A549 (cell line): ENCODE results near the gene IQGAP2. TPM values are rescaled to one million over a fixed set of nuclear protein-coding genes. Genes with fewer than 3 reads are reported as not detected.

Experiments
- ATAC-seq, 2 experiments: fragments of 200-7000 bp in 1 of 2; fragments of >200 bp in 1 of 2; cut with Nextera tagmentation in 1 of 2; cut with Tn5 transposase in 1 of 2; 3 replicates each; pipeline versions ENCODE4 v1.8.0 to v1.9.1; 2018 to 2020; ENCODE audit warnings: mild to moderate bottlenecking in 1 of 2, moderate library complexity in 1 of 2
- CTCF ChIA-PET: fragments of 300-600 bp; sonication (Branson Sonifier 250); formaldehyde crosslinking; extraction: SDS; loops from one replicate; lab custom pipeline; 2021; ENCODE audit warnings: antibody characterized with exemption, inconsistent platforms; lab: Yijun Ruan, JAX
- POLR2A ChIA-PET: fragments of 350-600 bp; formaldehyde crosslinking; extraction: SDS; loops from one replicate; lab custom pipeline; 2021; ENCODE audit warnings: antibody characterized with exemption, inconsistent platforms; lab: Yijun Ruan, JAX
- DNase-seq, 2 experiments: peaks; one replicate each; pipeline versions ENCODE4 v3.0.0 to v3.0.0-alpha.2; 2011 to 2016; ENCODE audit warnings: low read depth in 1 of 2, low spot score in 1 of 2
- FAIRE-seq: peaks from 2 replicates; lab custom pipeline; 2011; peaks lifted over from hg19 to GRCh38; lab: Jason Lieb, UNC
- H3K27ac ChIP-seq, 2 experiments: fragments of >200 bp; sonication (Bioruptor Twin); formaldehyde crosslinking; 3 replicates each; pipeline ENCODE4 v1.5.1; 2016 to 2017
- H3K4me1 ChIP-seq: fragments of >200 bp; sonication (Bioruptor Twin); formaldehyde crosslinking; 3 replicates; pipeline ENCODE4 v1.6.1; 2016
- H3K4me2 ChIP-seq: fragments of >200 bp; sonication (Bioruptor Twin); formaldehyde crosslinking; 3 replicates; pipeline ENCODE4 v1.6.1; 2016
- H3K4me3 ChIP-seq: fragments of >200 bp; sonication (Bioruptor Twin); formaldehyde crosslinking; 3 replicates; pipeline ENCODE4 v1.5.1; 2016
- H3K9me3 ChIP-seq: fragments of >200 bp; sonication (Bioruptor Twin); formaldehyde crosslinking; 3 replicates; pipeline ENCODE4 v1.6.1; 2016
- CBX2 ChIP-seq: fragments of 200-600 bp; sonication (generic); IDR thresholded peaks from 2 replicates; pipeline ENCODE4 v1.6.1; 2016; ENCODE audit warnings: low read depth, mild to moderate bottlenecking, borderline replicate concordance
- CBX8 ChIP-seq: fragments of 200-600 bp; sonication (generic); IDR thresholded peaks from 2 replicates; pipeline ENCODE4 v1.6.1; 2016
- CEBPB ChIP-seq, 2 experiments: fragments of >200 bp in 1 of 2; sonication (Bioruptor Twin) in 1 of 2; formaldehyde crosslinking in 1 of 2; IDR thresholded peaks; 2 replicates each; pipeline ENCODE4 v1.6.1; 2012 to 2016
- CHD2 ChIP-seq: fragments of 150-350 bp; IDR thresholded peaks from 2 replicates; pipeline ENCODE4 v1.6.1; 2014; ENCODE audit warnings: low read length; ENCODE audit not compliant: partially characterized antibody
- EHMT2 ChIP-seq: fragments of 200-600 bp; sonication (generic); IDR thresholded peaks from 2 replicates; pipeline ENCODE4 v1.6.1; 2016; ENCODE audit warnings: antibody characterized with exemption, low read depth, mild to moderate bottlenecking, moderate library complexity
- ESRRA ChIP-seq: fragments of 150-350 bp; IDR thresholded peaks from 2 replicates; pipeline ENCODE4 v1.6.1; 2014; ENCODE audit warnings: mild to moderate bottlenecking, low read length, borderline replicate concordance
- FOXS1 ChIP-seq: fragments of 250-450 bp; sonication (Bioruptor Pico); IDR thresholded peaks from 2 replicates; pipeline ENCODE4 v1.5.0; 2020; ENCODE audit warnings: mild to moderate bottlenecking, moderate library complexity
- GATA3 ChIP-seq: IDR thresholded peaks from 2 replicates; pipeline ENCODE4 v1.6.1; 2012; ENCODE audit warnings: borderline replicate concordance
- HDAC2 ChIP-seq: fragments of 200-600 bp; sonication (generic); IDR thresholded peaks from 2 replicates; pipeline ENCODE4 v1.6.1; 2016
- HOXB5 ChIP-seq: fragments of 250-450 bp; sonication (Bioruptor Pico); IDR thresholded peaks from 2 replicates; pipeline ENCODE4 v1.5.0; 2020; ENCODE audit warnings: mild to moderate bottlenecking, moderate library complexity
- JUN ChIP-seq, 2 experiments: fragments of >200 bp; sonication (Bioruptor Twin); formaldehyde crosslinking; IDR thresholded peaks; 2 replicates in 1 of 2; 3 replicates in 1 of 2; pipeline ENCODE4 v1.6.1; 2016 to 2017
- MAFK ChIP-seq: fragments of 450-650 bp; IDR thresholded peaks from 2 replicates; pipeline ENCODE4 v1.6.1; 2014; ENCODE audit not compliant: partially characterized antibody
- MAZ ChIP-seq: fragments of 150-350 bp; IDR thresholded peaks from 2 replicates; pipeline ENCODE4 v1.6.1; 2014; ENCODE audit warnings: antibody characterized with exemption, low read depth, low read length, borderline replicate concordance
- MYC ChIP-seq: IDR thresholded peaks from 2 replicates; pipeline ENCODE4 v1.6.1; 2012; ENCODE audit warnings: mild to moderate bottlenecking, inconsistent platforms, low read length, improper control_type of control experiment, borderline replicate concordance
- NFE2L2 ChIP-seq: fragments of 150-350 bp; conservative IDR thresholded peaks from 2 replicates; pipeline ENCODE4 v1.6.1; 2014; ENCODE audit warnings: low read length
- NR3C1 ChIP-seq: fragments of >200 bp; sonication (Bioruptor Twin); formaldehyde crosslinking; IDR thresholded peaks from 3 replicates; pipeline ENCODE4 v1.6.1; 2017
- PHF8 ChIP-seq: fragments of 200-600 bp; sonication (generic); IDR thresholded peaks from 2 replicates; pipeline ENCODE4 v1.6.1; 2016; ENCODE audit warnings: low read depth, mild to moderate bottlenecking, antibody characterized with exemption, moderate library complexity, borderline replicate concordance
- RARB ChIP-seq: fragments of 250-450 bp; sonication (Bioruptor Pico); IDR thresholded peaks from 2 replicates; pipeline ENCODE4 v1.8.0; 2021; ENCODE audit warnings: mild to moderate bottlenecking, moderate library complexity
- ZC3H11A ChIP-seq: fragments of 450-650 bp; IDR thresholded peaks from 2 replicates; pipeline ENCODE4 v1.6.1; 2014; ENCODE audit warnings: antibody characterized with exemption, mild to moderate bottlenecking
- ZFP36 ChIP-seq: fragments of 450-650 bp; IDR thresholded peaks from 2 replicates; pipeline ENCODE4 v1.6.1; 2014; ENCODE audit warnings: borderline replicate concordance; ENCODE audit not compliant: partially characterized antibody
- ZNF302 ChIP-seq: fragments of 250-450 bp; sonication (Bioruptor Pico); IDR thresholded peaks from 2 replicates; pipeline ENCODE4 v1.9.0; 2021; ENCODE audit warnings: inconsistent platforms, mild to moderate bottlenecking, moderate library complexity
- ZSCAN20 ChIP-seq: fragments of 250-450 bp; sonication (Bioruptor Pico); IDR thresholded peaks from 2 replicates; pipeline ENCODE4 v1.8.0; 2022; ENCODE audit warnings: mild to moderate bottlenecking, moderate library complexity
- WGBS: methylation state at CpG from one replicate; pipeline ENCODE4 v1.1.6; 2017; ENCODE audit errors: missing lambda C conversion rate; 5-methylcytosine and 5-hydroxymethylcytosine counted together
- polyA plus RNA-seq, 4 experiments: library from polyadenylated mRNA; depleted of rRNA in 3 of 4; stranded (reverse); fragments of >200 nt; fragmentation: RNase III in 1 of 4; extraction: RNeasy Plus Mini Kit Qiagen cat#74134 plus additional on column Dnase treatment in 1 of 4; gene quantifications; 2 replicates in 3 of 4; 3 replicates in 1 of 4; pipeline ENCODE4 v1.2.3, GENCODE V29; 2011 to 2017
- TF ChIP-seq, protein P1 (sequence below): fragments of 250-450 bp; sonication (Bioruptor Pico); IDR thresholded peaks from 2 replicates; pipeline ENCODE4 v1.5.0; 2020; ENCODE audit warnings: low read depth, mild to moderate bottlenecking, moderate library complexity
- TF ChIP-seq, protein P2 (sequence below): IDR thresholded peaks from 2 replicates; pipeline ENCODE4 v1.6.1; 2012; ENCODE audit warnings: low read depth, borderline replicate concordance
- TF ChIP-seq, protein P3 (sequence below): fragments of 150-350 bp; IDR thresholded peaks from 2 replicates; pipeline ENCODE4 v1.6.1; 2014; ENCODE audit warnings: low read depth, mild to moderate bottlenecking, low read length
- TF ChIP-seq, protein P4 (sequence below): fragments of >200 bp; sonication (Bioruptor Twin); formaldehyde crosslinking; IDR thresholded peaks from 3 replicates; pipeline ENCODE4 v1.5.1; 2016
- TF ChIP-seq, protein P5 (sequence below): fragments of 250-450 bp; sonication (Bioruptor Pico); IDR thresholded peaks from 2 replicates; pipeline ENCODE4 v1.5.0; 2021; ENCODE audit warnings: mild to moderate bottlenecking, moderate library complexity, borderline replicate concordance
- TF ChIP-seq, protein P6 (sequence below): fragments of >200 bp; sonication (Bioruptor Twin); formaldehyde crosslinking; IDR thresholded peaks from 3 replicates; pipeline ENCODE4 v1.6.1; 2016

The IQGAP2 gene
- polyA plus RNA-seq, 2 of the 4 experiments (the other 2 are of a cell fraction): 5.3 to 10.1 TPM

DNA sequence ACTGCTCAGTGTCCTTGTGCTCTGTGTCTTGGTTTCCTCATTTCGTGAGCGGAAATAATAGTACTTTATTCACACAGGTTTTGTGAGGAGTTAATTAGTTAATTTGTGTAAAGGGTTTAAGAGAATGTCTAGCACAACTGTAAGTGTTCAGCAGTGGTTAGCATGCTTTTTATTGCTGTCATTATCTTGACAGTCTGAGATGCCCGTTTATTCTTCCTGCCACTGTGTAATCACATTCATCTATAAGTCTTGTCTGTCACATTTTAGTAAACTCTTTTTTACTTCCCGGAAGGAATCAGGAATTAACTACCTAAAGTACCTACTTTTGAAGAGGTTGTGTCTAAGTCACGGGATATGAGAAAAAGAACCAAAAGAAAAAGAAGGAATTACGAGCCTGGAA is 38.0 kb downstream of the IQGAP2 start:
- Histone ChIP-seq H3K4me2 (no peak overlapping the region), H3K4me3 (no peak overlapping the region), H3K4me1 (no peaks in the 10 kb centered on the region), H3K9me3 (peaks cover 9% of the 10 kb centered on the region; the same call in 1 of the 3 replicates), H3K27ac (no peak overlapping the region)
- POLR2A ChIA-PET: no interaction called here
- CTCF ChIA-PET: interaction anchor here (1.6 kb wide), 1 partner anchor 37 kb away, joined by 5 read pairs; no protein-coding TSS in a partner anchor
- 78% methylated on average over 6 of the region's 6 CpGs for WGBS
- TF ChIP-seq, protein P1, sequence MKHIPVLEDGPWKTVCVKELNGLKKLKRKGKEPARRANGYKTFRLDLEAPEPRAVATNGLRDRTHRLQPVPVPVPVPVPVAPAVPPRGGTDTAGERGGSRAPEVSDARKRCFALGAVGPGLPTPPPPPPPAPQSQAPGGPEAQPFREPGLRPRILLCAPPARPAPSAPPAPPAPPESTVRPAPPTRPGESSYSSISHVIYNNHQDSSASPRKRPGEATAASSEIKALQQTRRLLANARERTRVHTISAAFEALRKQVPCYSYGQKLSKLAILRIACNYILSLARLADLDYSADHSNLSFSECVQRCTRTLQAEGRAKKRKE: no peak
- TF ChIP-seq PHF8: no peak
- TF ChIP-seq, protein P2, sequence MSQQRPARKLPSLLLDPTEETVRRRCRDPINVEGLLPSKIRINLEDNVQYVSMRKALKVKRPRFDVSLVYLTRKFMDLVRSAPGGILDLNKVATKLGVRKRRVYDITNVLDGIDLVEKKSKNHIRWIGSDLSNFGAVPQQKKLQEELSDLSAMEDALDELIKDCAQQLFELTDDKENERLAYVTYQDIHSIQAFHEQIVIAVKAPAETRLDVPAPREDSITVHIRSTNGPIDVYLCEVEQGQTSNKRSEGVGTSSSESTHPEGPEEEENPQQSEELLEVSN: no peak
- TF ChIP-seq, protein P3, sequence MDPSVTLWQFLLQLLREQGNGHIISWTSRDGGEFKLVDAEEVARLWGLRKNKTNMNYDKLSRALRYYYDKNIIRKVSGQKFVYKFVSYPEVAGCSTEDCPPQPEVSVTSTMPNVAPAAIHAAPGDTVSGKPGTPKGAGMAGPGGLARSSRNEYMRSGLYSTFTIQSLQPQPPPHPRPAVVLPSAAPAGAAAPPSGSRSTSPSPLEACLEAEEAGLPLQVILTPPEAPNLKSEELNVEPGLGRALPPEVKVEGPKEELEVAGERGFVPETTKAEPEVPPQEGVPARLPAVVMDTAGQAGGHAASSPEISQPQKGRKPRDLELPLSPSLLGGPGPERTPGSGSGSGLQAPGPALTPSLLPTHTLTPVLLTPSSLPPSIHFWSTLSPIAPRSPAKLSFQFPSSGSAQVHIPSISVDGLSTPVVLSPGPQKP: no peak
- TF ChIP-seq HDAC2: no peak
- TF ChIP-seq FOXS1 (CRISPR knock-in tag): no peak
- no peak for TF ChIP-seq ZFP36
- TF ChIP-seq EHMT2: no peak
- no peak for TF ChIP-seq ZNF302 (CRISPR knock-in tag)
- TF ChIP-seq MAZ: no peak
- TF ChIP-seq ESRRA: no peak
- TF ChIP-seq NFE2L2: no peak
- no peak for TF ChIP-seq MYC
- TF ChIP-seq CEBPB (IDR thresholded peaks at IDR 0.05): no peak
- ATAC-seq: no peak
- no peak for FAIRE-seq
- no peak for DNase-seq

DNA sequence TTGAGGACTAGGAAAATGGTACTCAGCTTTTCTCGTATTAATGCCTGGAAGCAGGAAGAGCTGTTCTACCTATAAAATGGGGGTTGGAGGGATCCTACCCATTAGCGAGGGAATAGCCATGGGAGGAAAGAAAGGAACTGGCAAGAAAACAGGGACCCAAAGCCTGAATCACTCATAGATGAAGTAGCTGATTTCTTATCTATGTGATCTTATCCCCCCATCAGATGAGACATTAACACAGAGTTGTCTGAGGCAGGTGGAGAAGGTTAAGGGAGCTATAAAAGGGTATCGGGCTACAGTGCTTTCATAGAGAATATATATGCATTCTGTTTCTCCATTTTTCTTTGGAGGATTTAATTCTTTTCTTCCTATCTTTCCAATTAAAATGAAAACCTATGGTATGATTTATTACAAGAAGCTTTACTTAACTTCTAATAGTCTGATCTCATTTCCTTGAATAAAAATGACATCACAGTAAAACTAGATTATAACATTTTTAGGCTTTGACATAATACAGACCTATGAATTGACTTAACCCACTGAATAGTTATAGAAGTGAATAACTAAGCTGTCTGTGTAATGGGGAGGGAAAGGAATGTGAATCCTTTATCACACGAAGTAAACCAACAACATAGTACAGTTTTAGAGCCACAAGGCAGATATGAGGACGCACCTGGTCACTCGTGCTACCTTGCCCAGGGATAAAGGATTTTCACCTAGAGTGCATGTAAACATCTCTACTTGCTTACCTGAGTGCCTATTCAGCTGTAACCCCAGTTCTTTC is 39.0 kb downstream of the IQGAP2 start:
- peaks cover 9% of the 10 kb centered on the region; the same call in 1 of the 3 replicates for H3K9me3 ChIP-seq
- FAIRE-seq: no peak
- CTCF ChIA-PET: interaction anchor here (1.6 kb wide), 1 partner anchor 38 kb away, joined by 5 read pairs; no protein-coding TSS in a partner anchor
- H3K4me1 ChIP-seq: no peaks in the 10 kb centered on the region
- no peak for TF ChIP-seq CHD2
- no peak for TF ChIP-seq CBX2
- TF ChIP-seq, protein P4, sequence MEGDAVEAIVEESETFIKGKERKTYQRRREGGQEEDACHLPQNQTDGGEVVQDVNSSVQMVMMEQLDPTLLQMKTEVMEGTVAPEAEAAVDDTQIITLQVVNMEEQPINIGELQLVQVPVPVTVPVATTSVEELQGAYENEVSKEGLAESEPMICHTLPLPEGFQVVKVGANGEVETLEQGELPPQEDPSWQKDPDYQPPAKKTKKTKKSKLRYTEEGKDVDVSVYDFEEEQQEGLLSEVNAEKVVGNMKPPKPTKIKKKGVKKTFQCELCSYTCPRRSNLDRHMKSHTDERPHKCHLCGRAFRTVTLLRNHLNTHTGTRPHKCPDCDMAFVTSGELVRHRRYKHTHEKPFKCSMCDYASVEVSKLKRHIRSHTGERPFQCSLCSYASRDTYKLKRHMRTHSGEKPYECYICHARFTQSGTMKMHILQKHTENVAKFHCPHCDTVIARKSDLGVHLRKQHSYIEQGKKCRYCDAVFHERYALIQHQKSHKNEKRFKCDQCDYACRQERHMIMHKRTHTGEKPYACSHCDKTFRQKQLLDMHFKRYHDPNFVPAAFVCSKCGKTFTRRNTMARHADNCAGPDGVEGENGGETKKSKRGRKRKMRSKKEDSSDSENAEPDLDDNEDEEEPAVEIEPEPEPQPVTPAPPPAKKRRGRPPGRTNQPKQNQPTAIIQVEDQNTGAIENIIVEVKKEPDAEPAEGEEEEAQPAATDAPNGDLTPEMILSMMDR: no peak
- TF ChIP-seq, protein P5, sequence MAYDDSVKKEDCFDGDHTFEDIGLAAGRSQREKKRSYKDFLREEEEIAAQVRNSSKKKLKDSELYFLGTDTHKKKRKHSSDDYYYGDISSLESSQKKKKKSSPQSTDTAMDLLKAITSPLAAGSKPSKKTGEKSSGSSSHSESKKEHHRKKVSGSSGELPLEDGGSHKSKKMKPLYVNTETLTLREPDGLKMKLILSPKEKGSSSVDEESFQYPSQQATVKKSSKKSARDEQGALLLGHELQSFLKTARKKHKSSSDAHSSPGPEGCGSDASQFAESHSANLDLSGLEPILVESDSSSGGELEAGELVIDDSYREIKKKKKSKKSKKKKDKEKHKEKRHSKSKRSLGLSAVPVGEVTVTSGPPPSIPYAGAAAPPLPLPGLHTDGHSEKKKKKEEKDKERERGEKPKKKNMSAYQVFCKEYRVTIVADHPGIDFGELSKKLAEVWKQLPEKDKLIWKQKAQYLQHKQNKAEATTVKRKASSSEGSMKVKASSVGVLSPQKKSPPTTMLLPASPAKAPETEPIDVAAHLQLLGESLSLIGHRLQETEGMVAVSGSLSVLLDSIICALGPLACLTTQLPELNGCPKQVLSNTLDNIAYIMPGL (CRISPR knock-in tag): no peak
- no peak for TF ChIP-seq GATA3
- TF ChIP-seq RARB (CRISPR knock-in tag): no peak
- TF ChIP-seq ZSCAN20 (CRISPR knock-in tag): no peak
- TF ChIP-seq HOXB5 (CRISPR knock-in tag): no peak
- no peak for TF ChIP-seq MAFK
- no peak for TF ChIP-seq FOXS1 (CRISPR knock-in tag)
- no peak for TF ChIP-seq MYC
- TF ChIP-seq ZC3H11A: no peak
- no peak for TF ChIP-seq MAZ
- TF ChIP-seq, protein P2: no peak
- TF ChIP-seq HDAC2: no peak
- TF ChIP-seq JUN (IDR thresholded peaks at IDR 0.05): no peak
- TF ChIP-seq CEBPB (IDR thresholded peaks at IDR 0.05): no peak
- TF ChIP-seq CBX8: no peak
- TF ChIP-seq, protein P6, sequence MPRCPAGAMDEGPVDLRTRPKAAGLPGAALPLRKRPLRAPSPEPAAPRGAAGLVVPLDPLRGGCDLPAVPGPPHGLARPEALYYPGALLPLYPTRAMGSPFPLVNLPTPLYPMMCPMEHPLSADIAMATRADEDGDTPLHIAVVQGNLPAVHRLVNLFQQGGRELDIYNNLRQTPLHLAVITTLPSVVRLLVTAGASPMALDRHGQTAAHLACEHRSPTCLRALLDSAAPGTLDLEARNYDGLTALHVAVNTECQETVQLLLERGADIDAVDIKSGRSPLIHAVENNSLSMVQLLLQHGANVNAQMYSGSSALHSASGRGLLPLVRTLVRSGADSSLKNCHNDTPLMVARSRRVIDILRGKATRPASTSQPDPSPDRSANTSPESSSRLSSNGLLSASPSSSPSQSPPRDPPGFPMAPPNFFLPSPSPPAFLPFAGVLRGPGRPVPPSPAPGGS: no peak
- no peak for TF ChIP-seq NR3C1
- 64% methylated on average over 6 of the region's 6 CpGs for WGBS
- no peak overlapping the region for H3K27ac ChIP-seq
- ATAC-seq: no peak
- no peak for DNase-seq
- H3K4me2 ChIP-seq: no peak overlapping the region
- H3K4me3 ChIP-seq: no peak overlapping the region
- POLR2A ChIA-PET: no interaction called here
